ENCODE measurements around the gene RAB40C.

DNA sequence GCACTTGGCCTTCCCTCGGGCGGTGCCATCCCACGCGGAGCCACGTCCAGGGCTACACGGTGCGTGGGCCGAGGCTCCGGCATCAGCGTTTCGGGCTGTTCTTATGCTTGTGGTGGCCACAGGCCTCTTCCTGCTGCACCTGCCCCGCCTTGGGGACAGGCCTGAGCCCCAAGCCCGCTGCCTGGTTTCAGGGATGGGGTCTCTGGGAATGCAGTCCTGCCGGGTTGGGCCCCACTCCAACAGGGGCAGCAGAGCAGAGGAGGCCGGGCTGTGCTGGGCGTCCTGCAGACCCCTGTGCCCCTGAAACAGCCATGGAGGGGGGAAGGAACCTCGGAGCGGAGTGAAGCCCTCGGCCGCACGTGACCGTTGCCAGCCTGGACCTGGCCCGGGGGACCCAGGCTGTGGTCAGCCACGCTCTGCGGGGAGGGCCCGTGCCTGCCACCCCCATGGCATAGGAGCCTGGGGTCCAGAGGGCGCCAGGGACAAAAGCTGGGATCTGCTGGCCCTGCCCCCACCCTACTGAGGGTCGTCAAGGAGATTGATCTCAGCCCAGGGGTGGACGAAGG is 40.5 kb downstream of the RAB40C start:
- TF ChIP-seq EZH2phosphoT487 (IDR thresholded peaks at IDR 0.05) (no peak), EZH2 (IDR thresholded peaks at IDR 0.05) (no peak)
- TF ChIP-seq, protein P1, sequence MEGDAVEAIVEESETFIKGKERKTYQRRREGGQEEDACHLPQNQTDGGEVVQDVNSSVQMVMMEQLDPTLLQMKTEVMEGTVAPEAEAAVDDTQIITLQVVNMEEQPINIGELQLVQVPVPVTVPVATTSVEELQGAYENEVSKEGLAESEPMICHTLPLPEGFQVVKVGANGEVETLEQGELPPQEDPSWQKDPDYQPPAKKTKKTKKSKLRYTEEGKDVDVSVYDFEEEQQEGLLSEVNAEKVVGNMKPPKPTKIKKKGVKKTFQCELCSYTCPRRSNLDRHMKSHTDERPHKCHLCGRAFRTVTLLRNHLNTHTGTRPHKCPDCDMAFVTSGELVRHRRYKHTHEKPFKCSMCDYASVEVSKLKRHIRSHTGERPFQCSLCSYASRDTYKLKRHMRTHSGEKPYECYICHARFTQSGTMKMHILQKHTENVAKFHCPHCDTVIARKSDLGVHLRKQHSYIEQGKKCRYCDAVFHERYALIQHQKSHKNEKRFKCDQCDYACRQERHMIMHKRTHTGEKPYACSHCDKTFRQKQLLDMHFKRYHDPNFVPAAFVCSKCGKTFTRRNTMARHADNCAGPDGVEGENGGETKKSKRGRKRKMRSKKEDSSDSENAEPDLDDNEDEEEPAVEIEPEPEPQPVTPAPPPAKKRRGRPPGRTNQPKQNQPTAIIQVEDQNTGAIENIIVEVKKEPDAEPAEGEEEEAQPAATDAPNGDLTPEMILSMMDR (IDR thresholded peaks at IDR 0.05): no peak

Measured in neural progenitor cell (in vitro differentiated cells).